Aorta (tissue), 5 donors: ENCODE measurements around the gene RANBP17. TPM values are rescaled to one million over a fixed set of nuclear protein-coding genes. Genes with fewer than 3 reads are reported as not detected.
"Not testable (repeated sequence)": the region's sequence is repeated elsewhere in the genome, so short reads cannot be mapped to it uniquely, and the experiment has no call there.

Experiments used
- ATAC-seq: fragments of 200-7000 bp; cut with Tn5 transposase; one replicate; pipeline ENCODE4 v1.9.1; 2022; ENCODE audit warnings: moderate library complexity; ENCODE audit not compliant: low FRiP score
- DNase-seq, 2 donors: peaks; one replicate each; pipeline ENCODE4 v3.0.0-alpha.2; 2020
- H3K27ac ChIP-seq, 2 donors: one replicate each; pipeline ENCODE4 v1.5.1; 2013; ENCODE audit warnings: low read length in 2 of 2, mild to moderate bottlenecking in 2 of 2, moderate library complexity in 2 of 2, control low read depth in 1 of 2, inconsistent platforms in 1 of 2, low read depth in 1 of 2
- H3K27me3 ChIP-seq, 2 donors: one replicate each; pipeline ENCODE4 v1.6.1; 2013; ENCODE audit warnings: control low read depth in 1 of 2, low read length in 1 of 2, mild to moderate bottlenecking in 1 of 2, moderate library complexity in 1 of 2; ENCODE audit not compliant: insufficient read depth in 2 of 2, control insufficient read depth in 1 of 2
- H3K36me3 ChIP-seq, 2 donors: one replicate each; pipeline ENCODE4 v1.6.1; 2013; ENCODE audit warnings: control low read depth in 1 of 2, low read length in 1 of 2, mild to moderate bottlenecking in 1 of 2; ENCODE audit not compliant: insufficient read depth in 2 of 2, control insufficient read depth in 1 of 2
- H3K4me1 ChIP-seq, 2 donors: one replicate each; pipeline ENCODE4 v1.6.1; 2013; ENCODE audit warnings: low read length in 2 of 2, control low read depth in 1 of 2, mild to moderate bottlenecking in 1 of 2, moderate library complexity in 1 of 2; ENCODE audit not compliant: insufficient read depth in 2 of 2, control insufficient read depth in 1 of 2
- H3K4me3 ChIP-seq, 2 donors: one replicate each; pipeline ENCODE4 v1.5.1; 2013; ENCODE audit warnings: low read length in 2 of 2, control low read depth in 1 of 2, mild to moderate bottlenecking in 1 of 2
- H3K9me3 ChIP-seq: one replicate; pipeline ENCODE4 v1.6.1; 2013; ENCODE audit warnings: mild to moderate bottlenecking, low read length; ENCODE audit not compliant: control insufficient read depth
- WGBS, 2 donors: extraction: QIAGEN DNeasy Blood & Tissue Kit; methylation state at CpG; one replicate each; pipeline ENCODE4 v1.1.7; 2013; 5-methylcytosine and 5-hydroxymethylcytosine counted together
- intact Hi-C, 2 donors: fragments of 100-400 bp; cut with DNase I; formaldehyde crosslinking; loops; one replicate each; pipeline versions ENCODE4 v1.14.2 to v1.15.0; 2022
- polyA plus RNA-seq, 2 donors: library from polyadenylated mRNA; stranded (reverse); fragments of 200-250 nt; gene quantifications; one replicate each; pipeline ENCODE4 v1.2.3, GENCODE V29; 2013
- total RNA-seq, 2 donors: library from RNA; stranded (reverse); fragmentation: NEBNext Ultra II Directional; extraction: Animal tissue kit (Norgen Biotek cat#: 25700); gene quantifications; one replicate each; pipeline ENCODE4 v1.2.1, GENCODE V29; 2021
- donor health status: healthy with polysubstance abuse.
- donor health status: Bipolar disorder and iron deficiency.
- donor health status: DM: no; HTN: no; CAD: no.
- donor health status: DM: no; HTN: no; CAD: no.
- donor health status: DM: yes; HTN: yes; CAD: no.

RANBP17 gene
- total and polyA plus RNA-seq, 4 donors = 1.3 to 13.6 (median 7.5) TPM

DNA sequence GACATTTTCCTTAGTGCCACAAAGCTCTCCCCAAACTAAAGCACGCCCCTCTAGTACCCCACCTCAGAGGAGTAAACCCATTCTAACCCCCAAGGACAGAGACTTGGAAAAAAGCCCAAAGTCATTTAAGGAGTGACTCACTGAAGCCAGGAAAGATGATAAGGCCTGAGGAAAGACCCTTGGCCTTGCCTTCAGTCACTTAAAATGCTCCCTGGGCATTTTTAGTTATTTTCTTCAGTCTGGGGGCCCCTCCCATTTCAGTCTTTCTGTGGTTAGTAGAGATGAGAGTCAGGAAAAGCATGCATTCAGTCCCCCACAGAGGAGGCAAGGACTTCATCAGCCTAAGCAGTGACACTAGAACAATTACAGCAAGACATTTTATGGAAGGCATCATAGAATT lies 433.5 kb downstream of the RANBP17 start:
- Histone ChIP-seq H3K36me3 (no peaks in the 10 kb centered on the region), H3K4me3 (no peak overlapping the region), H3K27me3 (no peaks in the 10 kb centered on the region), H3K27ac (no peak overlapping the region), H3K4me1 (no peaks in the 10 kb centered on the region), H3K9me3 (no peaks in the 10 kb centered on the region)
- no peak for ATAC-seq
- 50 to 64% methylated on average over 1 of the region's 1 CpG for WGBS, 2 donors
- no peak for DNase-seq
- intact Hi-C loops = no loop called here

DNA sequence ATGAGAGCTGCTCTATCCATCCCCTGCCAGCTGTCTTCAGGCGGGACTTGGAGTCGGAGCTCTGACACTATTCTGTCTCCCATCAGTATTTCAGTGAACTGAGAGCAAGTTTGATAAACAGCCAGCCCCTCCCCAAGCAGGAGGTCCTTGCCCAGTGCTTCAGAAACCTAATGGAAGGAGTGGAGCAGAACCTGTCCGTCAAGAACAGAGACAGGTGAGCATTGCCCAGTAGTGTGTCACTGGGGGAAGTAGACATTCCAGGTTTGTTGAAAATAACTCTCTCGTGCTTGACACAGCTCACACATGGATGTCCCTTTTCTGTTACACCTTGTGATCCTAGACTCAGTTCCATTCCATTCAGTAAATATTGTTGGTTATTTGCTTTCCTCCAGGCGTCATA lies 434.0 kb downstream of the RANBP17 start:
- no peak overlapping the region for H3K4me3 ChIP-seq
- DNase-seq (no peak), ATAC-seq (no peak)
- no peaks in the 10 kb centered on the region for H3K27me3 ChIP-seq
- 92 to 97% methylated on average over 5 of the region's 5 CpGs for WGBS, 2 donors
- no peaks in the 10 kb centered on the region for H3K9me3 ChIP-seq
- no peak overlapping the region for H3K27ac ChIP-seq
- H3K4me1 ChIP-seq = no peaks in the 10 kb centered on the region
- H3K36me3 ChIP-seq = no peaks in the 10 kb centered on the region
- intact Hi-C loops = no loop called here

- ATAC-seq, H3K27me3 ChIP-seq, H3K27ac ChIP-seq, H3K4me1 ChIP-seq, H3K4me3 ChIP-seq, intact Hi-C loops, DNase-seq, H3K9me3 ChIP-seq, H3K36me3 ChIP-seq: not testable (repeated sequence)
- 97 to 98% methylated on average over 6 of the region's 6 CpGs for WGBS, 2 donors
Observed at GRCh38 chr5:171297941-171298340, 436.1 kb downstream of the RANBP17 start.

GRCh38 chr5:171299228-171299627 lies 437.4 kb downstream of the RANBP17 start:
- no peak overlapping the region for H3K4me3 ChIP-seq
- WGBS, 2 donors = 94% methylated on average over 4 of the region's 4 CpGs
- no peaks in the 10 kb centered on the region for H3K9me3 ChIP-seq
- intact Hi-C loops = no loop called here
- H3K27me3 ChIP-seq = peaks cover 0 to 1% of the 10 kb centered on the region in 2 donors
- DNase-seq (no peak), ATAC-seq (no peak)
- no peaks in the 10 kb centered on the region for H3K4me1 ChIP-seq
- no peak overlapping the region for H3K27ac ChIP-seq
- no peaks in the 10 kb centered on the region for H3K36me3 ChIP-seq

DNA sequence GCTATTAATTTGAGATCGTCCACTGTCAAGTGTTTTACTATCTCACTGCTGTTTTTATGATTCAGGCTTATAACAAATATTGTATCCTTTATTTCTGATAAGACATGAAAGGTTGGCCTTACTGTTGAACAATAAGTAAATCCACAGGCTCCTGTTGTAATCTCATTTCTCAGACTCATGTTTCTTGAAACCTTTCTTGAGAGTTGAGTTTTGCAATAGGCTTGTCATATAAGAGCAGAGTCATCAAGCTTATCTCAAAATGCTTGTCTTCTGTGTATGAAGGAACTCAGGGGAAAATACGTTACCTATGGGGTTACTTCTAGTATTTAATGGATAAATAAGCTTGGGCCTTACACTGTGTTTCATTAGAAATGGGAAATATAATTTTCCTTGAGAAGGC lies 438.0 kb downstream of the RANBP17 start:
- no peak overlapping the region for H3K27ac ChIP-seq
- no peak for DNase-seq
- no peaks in the 10 kb centered on the region for H3K36me3 ChIP-seq
- ATAC-seq = no peak
- no peaks in the 10 kb centered on the region for H3K4me1 ChIP-seq
- WGBS, 2 donors = 92 to 98% methylated on average over 2 of the region's 2 CpGs
- intact Hi-C loops = no loop called here
- no peak overlapping the region for H3K4me3 ChIP-seq
- H3K27me3 ChIP-seq = peaks cover 0 to 1% of the 10 kb centered on the region in 2 donors
- H3K9me3 ChIP-seq = no peaks in the 10 kb centered on the region

GRCh38 chr5:171300358-171300757 lies 438.5 kb downstream of the RANBP17 start:
- ATAC-seq = no peak
- H3K9me3 ChIP-seq = no peaks in the 10 kb centered on the region

DNA sequence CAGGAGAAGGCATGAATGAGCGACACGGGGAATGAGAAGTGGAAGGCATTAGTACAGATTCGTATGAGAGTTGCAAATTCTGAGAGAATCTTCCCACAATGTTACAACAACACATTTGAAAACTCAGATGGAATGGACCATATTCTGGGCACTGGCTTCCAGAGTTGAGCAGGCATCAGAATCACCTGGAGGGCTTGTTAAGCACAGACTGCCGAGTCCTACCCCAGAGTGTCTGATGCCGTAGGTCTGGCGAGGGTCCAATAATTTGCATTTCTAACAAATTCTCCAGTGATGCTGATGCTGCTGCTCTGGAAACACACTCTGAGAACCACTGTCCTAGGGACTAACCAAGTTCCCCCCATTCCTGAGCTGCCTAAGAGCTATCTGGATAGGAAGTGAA lies 444.3 kb downstream of the RANBP17 start:
- Histone ChIP-seq H3K4me1 (no peaks in the 10 kb centered on the region), H3K4me3 (no peak overlapping the region), H3K27ac (no peak overlapping the region), H3K27me3 (peaks cover 0 to 1% of the 10 kb centered on the region in 2 donors), H3K9me3 (no peaks in the 10 kb centered on the region), H3K36me3 (no peaks in the 10 kb centered on the region)
- no peak for DNase-seq
- intact Hi-C loops = no loop called here
- ATAC-seq = no peak
- 52 to 58% methylated on average over 6 of the region's 6 CpGs for WGBS, 2 donors

More at GRCh38 chr5:171300358-171300757, 438.5 kb downstream of the RANBP17 start:
- H3K4me3 ChIP-seq = no peak overlapping the region
- no peak for DNase-seq
- 96 to 97% methylated on average over 7 of the region's 7 CpGs for WGBS, 2 donors
- no peaks in the 10 kb centered on the region for H3K4me1 ChIP-seq
- H3K27ac ChIP-seq = no peak overlapping the region
- peaks cover 0 to 1% of the 10 kb centered on the region in 2 donors for H3K27me3 ChIP-seq
- no peaks in the 10 kb centered on the region for H3K36me3 ChIP-seq
- intact Hi-C loops = no loop called here

DNA sequence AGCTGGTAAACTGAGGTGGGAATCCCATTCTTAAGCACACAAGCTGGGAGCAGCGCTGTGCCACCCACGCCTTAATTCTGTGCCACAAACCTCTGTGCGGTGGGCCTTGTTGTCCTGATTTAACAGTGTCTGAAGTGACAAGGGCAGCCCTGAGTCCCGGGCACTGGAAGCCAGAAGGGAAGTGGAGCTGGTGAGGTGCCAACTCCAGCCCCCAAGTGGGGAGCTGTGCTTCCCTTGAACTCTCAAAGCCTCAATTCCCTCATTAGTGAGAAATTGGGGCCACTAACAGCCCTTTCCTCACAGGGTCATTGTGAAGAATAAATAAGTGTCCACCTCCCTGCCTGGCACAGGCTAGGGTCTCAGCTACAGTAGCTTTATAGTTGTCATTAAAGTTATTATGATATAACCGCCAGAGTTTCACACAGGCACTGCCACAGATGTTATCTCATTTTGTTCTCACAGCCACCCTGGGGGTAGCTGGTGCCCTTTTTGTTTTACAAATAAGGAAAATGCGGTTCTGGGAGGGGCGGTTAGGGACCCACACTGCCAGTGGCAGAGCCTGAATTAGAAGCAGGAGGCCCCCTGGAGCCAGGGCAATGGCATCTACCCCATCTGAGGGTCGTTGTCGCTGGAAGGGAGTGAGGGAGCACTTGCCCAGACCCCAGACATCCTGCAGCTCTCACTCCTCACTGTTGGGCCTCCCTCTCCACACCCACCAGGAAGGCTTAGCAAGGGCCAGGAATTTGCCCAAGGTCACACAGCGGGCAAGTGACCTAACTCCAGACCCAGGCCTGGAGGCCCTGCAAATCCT lies 445.2 kb downstream of the RANBP17 start:
- ATAC-seq (no peak), DNase-seq (no peak)
- H3K4me3 ChIP-seq = no peak overlapping the region
- peaks cover 0 to 1% of the 10 kb centered on the region in 2 donors for H3K27me3 ChIP-seq
- H3K4me1 ChIP-seq = no peaks in the 10 kb centered on the region
- H3K36me3 ChIP-seq = no peaks in the 10 kb centered on the region
- no peaks in the 10 kb centered on the region for H3K9me3 ChIP-seq
- no peak overlapping the region for H3K27ac ChIP-seq
- 63 to 64% methylated on average over 9 to 10 of the region's 10 CpGs for WGBS, 2 donors
- intact Hi-C loops = no loop called here

DNA sequence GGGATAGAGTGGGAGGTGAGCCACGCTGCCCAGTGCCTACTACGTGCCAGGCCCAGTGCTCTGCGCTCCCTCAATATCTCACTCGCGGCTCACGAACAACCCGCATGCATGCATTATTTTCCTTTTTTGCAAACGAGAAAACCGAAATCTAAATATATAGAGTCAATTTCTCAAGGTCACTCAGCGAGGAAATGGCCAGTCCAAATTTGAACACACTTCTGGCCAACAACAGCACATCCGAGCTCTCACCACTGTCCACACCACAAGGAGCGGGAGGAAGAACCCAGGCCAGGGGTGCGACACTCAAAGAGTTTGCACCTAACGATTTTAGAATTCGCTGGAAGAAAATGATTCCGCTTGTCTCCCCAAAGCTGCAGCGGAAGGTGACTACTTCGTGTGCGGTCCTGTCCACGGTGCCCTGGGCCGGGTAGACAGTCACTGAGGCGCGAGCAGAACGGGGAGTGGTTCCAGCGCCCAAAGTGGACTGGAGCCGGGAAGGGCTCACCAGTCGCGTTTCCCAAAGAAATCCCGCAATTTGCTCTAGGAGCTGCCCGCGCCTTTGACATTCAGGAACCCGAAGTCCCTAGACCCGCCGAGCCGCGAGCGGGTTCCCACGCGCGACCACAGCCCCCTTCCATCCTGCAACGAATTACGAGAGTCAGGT lies 446.1 kb downstream of the RANBP17 start:
- H3K27me3 ChIP-seq = peaks cover 0 to 3% of the 10 kb centered on the region in 2 donors
- no peak for DNase-seq
- no peaks in the 10 kb centered on the region for H3K9me3 ChIP-seq
- H3K4me3 ChIP-seq = no peak overlapping the region
- H3K36me3 ChIP-seq = no peaks in the 10 kb centered on the region
- no peak overlapping the region for H3K27ac ChIP-seq
- ATAC-seq = no peak
- 40 to 43% methylated on average over 42 of the region's 42 CpGs for WGBS, 2 donors
- no peaks in the 10 kb centered on the region for H3K4me1 ChIP-seq
- intact Hi-C loops = no loop called here
